ENCODE results near the gene MAN2B2.
A peak's percentile ranks its signal among the peaks of the same experiment; 100 is the strongest.
"Not testable (repeated sequence)": the region's sequence is repeated elsewhere in the genome, so short reads cannot be mapped to it uniquely, and the experiment has no call there.

MAN2B2 gene

GRCh38 chr4:6655291-6655690 lies 80.3 kb downstream of the MAN2B2 start:
- H3K27ac ChIP-seq (ENCODE audit: low read depth in 2 of 2, low read length in 2 of 2); H3K36me3 ChIP-seq (ENCODE audit: control insufficient read depth in 2 of 2, insufficient read depth in 2 of 2, low read length in 2 of 2); H3K27me3 ChIP-seq (ENCODE audit: control insufficient read depth in 2 of 2, insufficient read depth in 2 of 2, low read length in 2 of 2); H3K4me1 ChIP-seq (ENCODE audit: control insufficient read depth in 2 of 2, insufficient read depth in 2 of 2, low read length in 2 of 2); H3K9ac ChIP-seq (ENCODE audit: low read depth in 1 of 2, low read length in 2 of 2); H3K4me3 ChIP-seq (ENCODE audit: low read length in 2 of 2); H3K9me3 ChIP-seq (ENCODE audit: control insufficient read depth in 2 of 2, low read length in 2 of 2): not testable (repeated sequence)

GRCh38 chr4:6655924-6656323 lies 80.9 kb downstream of the MAN2B2 start:
- Histone ChIP-seq H3K27ac (ENCODE audit: low read depth in 2 of 2, low read length in 2 of 2) (no peak overlapping the region), H3K4me1 (ENCODE audit: control insufficient read depth in 2 of 2, insufficient read depth in 2 of 2, low read length in 2 of 2) (peaks cover 0 to 5% of the 10 kb centered on the region in 2 donors), H3K36me3 (ENCODE audit: control insufficient read depth in 2 of 2, insufficient read depth in 2 of 2, low read length in 2 of 2) (no peaks in the 10 kb centered on the region)

GRCh38 chr4:6657242-6658208 lies 82.5 kb downstream of the MAN2B2 start:
- peaks cover 0 to 5% of the 10 kb centered on the region in 2 donors for H3K4me1 ChIP-seq (ENCODE audit: control insufficient read depth in 2 of 2, insufficient read depth in 2 of 2, low read length in 2 of 2)
- H3K9me3 ChIP-seq (ENCODE audit: control insufficient read depth in 2 of 2, low read length in 2 of 2): no peaks in the 10 kb centered on the region
- H3K27ac ChIP-seq (ENCODE audit: low read depth in 2 of 2, low read length in 2 of 2): no peak overlapping the region
- H3K4me3 ChIP-seq (ENCODE audit: low read length in 2 of 2): no peak overlapping the region
- H3K27me3 ChIP-seq (ENCODE audit: control insufficient read depth in 2 of 2, insufficient read depth in 2 of 2, low read length in 2 of 2): peaks cover 0 to 2% of the 10 kb centered on the region in 2 donors
- H3K9ac ChIP-seq (ENCODE audit: low read depth in 1 of 2, low read length in 2 of 2): no peak overlapping the region
- H3K36me3 ChIP-seq (ENCODE audit: control insufficient read depth in 2 of 2, insufficient read depth in 2 of 2, low read length in 2 of 2): no peaks in the 10 kb centered on the region

More at GRCh38 chr4:6655924-6656323, 80.9 kb downstream of the MAN2B2 start:
- Histone ChIP-seq H3K9ac (ENCODE audit: low read depth in 1 of 2, low read length in 2 of 2) (no peak overlapping the region), H3K4me3 (ENCODE audit: low read length in 2 of 2) (no peak overlapping the region), H3K9me3 (ENCODE audit: control insufficient read depth in 2 of 2, low read length in 2 of 2) (no peaks in the 10 kb centered on the region), H3K27me3 (ENCODE audit: control insufficient read depth in 2 of 2, insufficient read depth in 2 of 2, low read length in 2 of 2) (no peaks in the 10 kb centered on the region)

- Histone ChIP-seq H3K27me3 (ENCODE audit: control insufficient read depth in 2 of 2, insufficient read depth in 2 of 2, low read length in 2 of 2) (peaks cover 0 to 7% of the 10 kb centered on the region in 2 donors), H3K4me1 (ENCODE audit: control insufficient read depth in 2 of 2, insufficient read depth in 2 of 2, low read length in 2 of 2) (peaks cover 0 to 5% of the 10 kb centered on the region in 2 donors), H3K36me3 (ENCODE audit: control insufficient read depth in 2 of 2, insufficient read depth in 2 of 2, low read length in 2 of 2) (no peaks in the 10 kb centered on the region), H3K9ac (ENCODE audit: low read depth in 1 of 2, low read length in 2 of 2) (no peak overlapping the region), H3K27ac (ENCODE audit: low read depth in 2 of 2, low read length in 2 of 2) (no peak overlapping the region), H3K9me3 (ENCODE audit: control insufficient read depth in 2 of 2, low read length in 2 of 2) (no peaks in the 10 kb centered on the region), H3K4me3 (ENCODE audit: low read length in 2 of 2) (peak overlapping the region in 1 of 2 donors; percentile 35)
Observed at GRCh38 chr4:6658209-6658595, 83.2 kb downstream of the MAN2B2 start.

- Histone ChIP-seq H3K27ac (ENCODE audit: low read depth in 2 of 2, low read length in 2 of 2) (no peak overlapping the region), H3K27me3 (ENCODE audit: control insufficient read depth in 2 of 2, insufficient read depth in 2 of 2, low read length in 2 of 2) (peaks cover 0 to 12% of the 10 kb centered on the region in 2 donors), H3K4me3 (ENCODE audit: low read length in 2 of 2) (peak overlapping the region; percentile 35 to 46), H3K4me1 (ENCODE audit: control insufficient read depth in 2 of 2, insufficient read depth in 2 of 2, low read length in 2 of 2) (peaks cover 0 to 5% of the 10 kb centered on the region in 2 donors), H3K9me3 (ENCODE audit: control insufficient read depth in 2 of 2, low read length in 2 of 2) (no peaks in the 10 kb centered on the region), H3K36me3 (ENCODE audit: control insufficient read depth in 2 of 2, insufficient read depth in 2 of 2, low read length in 2 of 2) (no peaks in the 10 kb centered on the region), H3K9ac (ENCODE audit: low read depth in 1 of 2, low read length in 2 of 2) (peak overlapping the region in 1 of 2 donors; percentile 17)
Observed at GRCh38 chr4:6658597-6659075, 83.6 kb downstream of the MAN2B2 start.

GRCh38 chr4:6659897-6660296 lies 84.9 kb downstream of the MAN2B2 start:
- no peaks in the 10 kb centered on the region for H3K36me3 ChIP-seq (ENCODE audit: control insufficient read depth in 2 of 2, insufficient read depth in 2 of 2, low read length in 2 of 2)
- H3K9ac ChIP-seq (ENCODE audit: low read depth in 1 of 2, low read length in 2 of 2): no peak overlapping the region
- no peak overlapping the region for H3K4me3 ChIP-seq (ENCODE audit: low read length in 2 of 2)
- H3K9me3 ChIP-seq (ENCODE audit: control insufficient read depth in 2 of 2, low read length in 2 of 2): no peaks in the 10 kb centered on the region
- H3K27ac ChIP-seq (ENCODE audit: low read depth in 2 of 2, low read length in 2 of 2): no peak overlapping the region
- peaks cover 0 to 5% of the 10 kb centered on the region in 2 donors for H3K4me1 ChIP-seq (ENCODE audit: control insufficient read depth in 2 of 2, insufficient read depth in 2 of 2, low read length in 2 of 2)
- H3K27me3 ChIP-seq (ENCODE audit: control insufficient read depth in 2 of 2, insufficient read depth in 2 of 2, low read length in 2 of 2): peaks cover 3 to 16% of the 10 kb centered on the region in 2 donors

GRCh38 chr4:6660430-6660829 lies 85.4 kb downstream of the MAN2B2 start:
- H3K27me3 ChIP-seq (ENCODE audit: control insufficient read depth in 2 of 2, insufficient read depth in 2 of 2, low read length in 2 of 2): peaks cover 8 to 19% of the 10 kb centered on the region in 2 donors
- no peak overlapping the region for H3K4me3 ChIP-seq (ENCODE audit: low read length in 2 of 2)
- H3K36me3 ChIP-seq (ENCODE audit: control insufficient read depth in 2 of 2, insufficient read depth in 2 of 2, low read length in 2 of 2): no peaks in the 10 kb centered on the region
- no peaks in the 10 kb centered on the region for H3K9me3 ChIP-seq (ENCODE audit: control insufficient read depth in 2 of 2, low read length in 2 of 2)
- peaks cover 0 to 5% of the 10 kb centered on the region in 2 donors for H3K4me1 ChIP-seq (ENCODE audit: control insufficient read depth in 2 of 2, insufficient read depth in 2 of 2, low read length in 2 of 2)
- no peak overlapping the region for H3K9ac ChIP-seq (ENCODE audit: low read depth in 1 of 2, low read length in 2 of 2)
- no peak overlapping the region for H3K27ac ChIP-seq (ENCODE audit: low read depth in 2 of 2, low read length in 2 of 2)

GRCh38 chr4:6662591-6662990 lies 87.6 kb downstream of the MAN2B2 start:
- Histone ChIP-seq H3K4me3 (ENCODE audit: low read length in 2 of 2) (no peak overlapping the region), H3K4me1 (ENCODE audit: control insufficient read depth in 2 of 2, insufficient read depth in 2 of 2, low read length in 2 of 2) (peaks cover 0 to 5% of the 10 kb centered on the region in 2 donors), H3K27ac (ENCODE audit: low read depth in 2 of 2, low read length in 2 of 2) (no peak overlapping the region), H3K9me3 (ENCODE audit: control insufficient read depth in 2 of 2, low read length in 2 of 2) (no peaks in the 10 kb centered on the region), H3K27me3 (ENCODE audit: control insufficient read depth in 2 of 2, insufficient read depth in 2 of 2, low read length in 2 of 2) (peaks cover 8 to 21% of the 10 kb centered on the region in 2 donors), H3K36me3 (ENCODE audit: control insufficient read depth in 2 of 2, insufficient read depth in 2 of 2, low read length in 2 of 2) (no peaks in the 10 kb centered on the region), H3K9ac (ENCODE audit: low read depth in 1 of 2, low read length in 2 of 2) (no peak overlapping the region)

GRCh38 chr4:6663596-6664393 lies 88.8 kb downstream of the MAN2B2 start:
- Histone ChIP-seq H3K9ac (ENCODE audit: low read depth in 1 of 2, low read length in 2 of 2) (no peak overlapping the region), H3K9me3 (ENCODE audit: control insufficient read depth in 2 of 2, low read length in 2 of 2) (no peaks in the 10 kb centered on the region), H3K4me3 (ENCODE audit: low read length in 2 of 2) (no peak overlapping the region), H3K36me3 (ENCODE audit: control insufficient read depth in 2 of 2, insufficient read depth in 2 of 2, low read length in 2 of 2) (no peaks in the 10 kb centered on the region), H3K27ac (ENCODE audit: low read depth in 2 of 2, low read length in 2 of 2) (no peak overlapping the region), H3K4me1 (ENCODE audit: control insufficient read depth in 2 of 2, insufficient read depth in 2 of 2, low read length in 2 of 2) (peaks cover 0 to 4% of the 10 kb centered on the region in 2 donors), H3K27me3 (ENCODE audit: control insufficient read depth in 2 of 2, insufficient read depth in 2 of 2, low read length in 2 of 2) (peaks cover 8 to 21% of the 10 kb centered on the region in 2 donors)

- Histone ChIP-seq H3K4me1 (ENCODE audit: control insufficient read depth in 2 of 2, insufficient read depth in 2 of 2, low read length in 2 of 2) (no peaks in the 10 kb centered on the region), H3K9ac (ENCODE audit: low read depth in 1 of 2, low read length in 2 of 2) (no peak overlapping the region), H3K9me3 (ENCODE audit: control insufficient read depth in 2 of 2, low read length in 2 of 2) (no peaks in the 10 kb centered on the region), H3K36me3 (ENCODE audit: control insufficient read depth in 2 of 2, insufficient read depth in 2 of 2, low read length in 2 of 2) (no peaks in the 10 kb centered on the region), H3K27me3 (ENCODE audit: control insufficient read depth in 2 of 2, insufficient read depth in 2 of 2, low read length in 2 of 2) (peaks cover 8 to 21% of the 10 kb centered on the region in 2 donors), H3K27ac (ENCODE audit: low read depth in 2 of 2, low read length in 2 of 2) (no peak overlapping the region), H3K4me3 (ENCODE audit: low read length in 2 of 2) (no peak overlapping the region)
Observed at GRCh38 chr4:6665320-6665654, 90.3 kb downstream of the MAN2B2 start.
